ENCODE data around the gene TNKS1BP1.

The TNKS1BP1 gene

GRCh38 chr11:57260937-57261783, 63.6 kb downstream of the TNKS1BP1 start:
- in situ Hi-C loops (cut with MboI; ENCODE audit: low sequenced_read_pairs): no loop called here

- in situ Hi-C loops (cut with MboI; ENCODE audit: low sequenced_read_pairs): no loop called here
Observed at GRCh38 chr11:57256119-57256518, 68.6 kb downstream of the TNKS1BP1 start.

- in situ Hi-C loops (cut with MboI; ENCODE audit: low sequenced_read_pairs): no loop called here
Observed at GRCh38 chr11:57255618-57256017, 69.1 kb downstream of the TNKS1BP1 start.

- in situ Hi-C loops (cut with MboI; ENCODE audit: low sequenced_read_pairs): no loop called here
Observed at GRCh38 chr11:57254631-57255030, 70.1 kb downstream of the TNKS1BP1 start.

- in situ Hi-C loops (cut with MboI; ENCODE audit: low sequenced_read_pairs): no loop called here
Observed at GRCh38 chr11:57251491-57252104, 73.2 kb downstream of the TNKS1BP1 start.

- in situ Hi-C loops (cut with MboI; ENCODE audit: low sequenced_read_pairs): no loop called here
Observed at GRCh38 chr11:57251037-57251436, 73.7 kb downstream of the TNKS1BP1 start.
